8988T (cell line): ENCODE measurements around the gene SLC8A1.

Source experiments
- DNase-seq: peaks from one replicate; pipeline ENCODE4 v3.0.0; 2011

The SLC8A1 gene

DNA sequence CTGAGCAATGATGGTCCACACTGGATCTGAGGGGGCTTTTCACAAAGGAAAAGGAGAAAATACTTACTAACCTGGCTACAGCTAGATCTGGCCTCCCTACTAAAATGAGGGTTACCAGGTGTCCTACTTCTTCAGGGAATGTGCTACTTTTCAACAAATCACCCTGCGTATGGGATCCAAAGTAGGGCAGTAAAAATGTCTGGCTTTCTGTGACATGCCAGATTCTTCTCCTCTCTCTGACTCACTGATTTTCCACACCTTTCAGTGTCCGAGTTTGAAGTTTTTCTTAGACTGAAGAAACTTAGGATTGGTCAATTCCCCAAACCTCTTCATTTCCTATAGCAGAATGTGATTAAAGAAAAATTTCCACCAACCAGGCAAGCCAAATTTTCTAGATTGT lies 71.2 kb downstream of the SLC8A1 start:
- no peak for DNase-seq

- DNase-seq, result no peak
These were observed 71.8 kb downstream of the SLC8A1 start for GRCh38 chr2:40380041-40380440.

DNA sequence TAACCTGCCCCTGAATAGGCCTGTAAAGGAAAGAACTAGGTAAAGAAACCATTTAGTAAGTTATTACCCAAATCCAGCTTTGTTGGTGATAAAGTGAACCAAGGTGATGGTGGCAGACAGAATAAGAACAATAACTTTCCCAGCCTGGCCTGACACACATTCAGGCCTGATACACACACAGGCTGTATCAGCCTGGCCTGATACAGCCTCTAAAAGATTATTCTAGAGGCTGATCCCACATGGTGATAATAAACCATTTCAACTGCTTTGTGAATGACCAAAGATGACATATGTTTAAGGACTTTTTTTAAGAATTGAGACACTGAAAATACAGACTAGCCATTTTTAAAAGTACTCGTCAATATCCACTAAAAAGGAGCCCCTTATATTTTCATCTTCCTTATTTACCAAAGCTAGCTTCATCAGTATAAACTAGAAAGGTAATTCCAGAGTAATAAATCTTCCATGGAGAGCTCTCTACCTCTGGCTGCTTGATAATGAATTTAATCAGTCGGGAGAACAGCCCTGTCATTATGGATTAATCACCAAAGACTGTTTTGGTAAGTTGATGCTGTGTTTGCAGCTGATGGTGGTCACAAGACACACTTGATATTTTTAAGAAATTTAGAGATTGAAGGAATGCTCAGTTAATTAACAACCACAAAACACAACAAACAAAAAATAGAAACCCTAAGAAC lies 77.2 kb downstream of the SLC8A1 start:
- DNase-seq, result no peak

GRCh38 chr2:40373111-40373510 lies 78.8 kb downstream of the SLC8A1 start:
- no peak for DNase-seq

DNA sequence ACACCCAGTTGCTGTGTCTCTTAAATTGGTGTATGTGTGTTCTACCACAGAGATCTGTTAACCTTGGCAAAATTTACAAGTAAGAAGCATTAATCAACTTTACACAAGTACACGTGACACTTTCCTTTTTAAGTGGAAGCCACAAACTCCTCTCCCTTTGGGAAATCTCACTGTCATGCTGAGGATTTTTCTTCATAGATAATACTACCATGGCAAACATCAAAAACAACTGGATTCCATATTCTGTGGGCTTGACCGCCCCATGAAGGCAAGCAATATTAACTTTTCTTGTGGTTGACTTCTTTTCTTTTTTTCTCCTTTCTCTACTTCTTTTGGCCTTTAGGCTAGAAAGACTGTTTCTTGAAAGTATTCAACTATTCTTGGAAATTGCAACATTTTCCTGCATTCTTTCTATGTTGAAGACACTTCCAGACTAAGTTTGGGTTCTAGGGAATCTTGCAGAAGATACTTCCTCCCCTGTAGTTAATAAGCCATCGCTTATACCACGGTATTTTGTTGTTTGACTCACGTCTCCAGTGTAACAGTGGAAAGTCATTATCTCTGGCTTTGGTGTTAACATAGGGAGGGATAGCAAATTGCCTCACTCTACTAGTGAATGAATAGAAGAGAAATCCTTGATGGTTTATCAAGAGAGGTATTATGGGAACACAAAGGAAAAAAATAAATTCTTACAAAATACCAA lies 79.5 kb downstream of the SLC8A1 start:
- DNase-seq, result no peak

DNA sequence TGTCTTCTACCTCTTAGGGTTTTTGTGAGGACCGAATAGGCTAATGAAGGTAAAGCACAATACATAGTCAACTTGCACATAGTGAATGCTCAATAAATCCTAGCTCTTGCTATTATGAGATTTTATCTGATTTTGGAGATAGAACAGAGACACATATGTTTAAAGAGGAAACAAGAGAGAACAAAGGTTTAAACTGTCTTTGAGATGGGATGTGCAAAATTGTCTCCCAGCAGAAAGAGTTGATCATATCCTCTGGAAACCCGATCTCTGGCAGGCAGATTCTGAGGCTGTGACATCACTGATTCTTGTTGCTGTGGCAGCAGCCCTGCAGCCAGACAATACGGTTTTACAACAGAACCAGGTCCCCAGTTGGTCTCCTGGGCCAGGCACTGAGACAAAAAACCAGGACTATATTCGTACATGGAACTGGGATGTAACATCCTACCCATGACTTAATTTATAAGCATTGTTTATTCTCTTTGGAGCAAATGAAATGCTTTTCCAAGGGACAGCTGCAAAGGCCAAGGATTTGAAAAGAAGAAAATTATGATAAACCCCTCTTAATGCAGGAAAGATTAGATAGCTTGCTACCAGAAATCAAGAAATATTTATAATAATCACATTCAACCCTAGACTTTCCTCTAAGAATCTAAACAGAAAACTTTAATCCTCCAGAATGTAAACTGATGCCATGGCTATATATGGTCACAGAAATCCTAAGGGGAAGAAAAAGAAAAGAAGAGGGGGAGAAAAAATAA lies 80.2 kb downstream of the SLC8A1 start:
- DNase-seq, result no peak

GRCh38 chr2:40370007-40370395 lies 81.9 kb downstream of the SLC8A1 start:
- no peak for DNase-seq

DNA sequence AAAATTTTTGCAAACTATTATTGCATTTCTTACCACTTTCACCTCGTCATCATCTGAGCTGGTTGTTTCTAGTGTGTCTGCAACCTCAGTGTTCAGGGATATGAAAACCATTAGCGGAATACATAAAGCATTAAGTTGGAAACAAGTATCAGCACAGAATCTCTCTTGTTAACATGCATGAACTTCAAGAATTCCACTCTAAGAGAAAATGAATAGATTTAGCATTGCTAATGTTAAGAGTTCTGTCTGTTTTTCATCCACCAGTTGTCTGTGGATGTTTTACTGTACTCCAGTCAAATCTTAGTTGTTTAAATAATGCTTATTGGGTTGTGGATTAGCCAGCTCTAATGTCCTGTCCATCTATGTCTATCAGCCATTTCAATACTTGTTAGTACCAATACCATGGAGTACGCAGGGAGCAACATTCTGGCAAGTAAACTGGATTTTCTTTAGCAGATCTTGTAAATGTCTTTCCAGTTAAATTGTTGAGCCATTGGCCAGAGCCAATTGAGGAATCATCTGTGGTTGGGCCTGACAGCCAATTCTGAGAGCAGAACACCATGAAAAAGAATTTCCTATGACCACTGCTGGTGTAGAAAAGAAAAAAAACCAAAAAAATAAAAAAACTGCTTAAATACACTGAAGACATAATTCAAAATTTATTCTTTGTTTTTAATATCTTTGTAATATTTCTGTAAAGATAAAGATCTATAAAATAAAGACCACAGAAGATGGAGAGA lies 82.5 kb downstream of the SLC8A1 start:
- DNase-seq, result no peak

- no peak for DNase-seq
These were observed 84.2 kb downstream of the SLC8A1 start for GRCh38 chr2:40367652-40368051.

- no peak for DNase-seq
These were observed 84.9 kb downstream of the SLC8A1 start for GRCh38 chr2:40367032-40367431.

DNA sequence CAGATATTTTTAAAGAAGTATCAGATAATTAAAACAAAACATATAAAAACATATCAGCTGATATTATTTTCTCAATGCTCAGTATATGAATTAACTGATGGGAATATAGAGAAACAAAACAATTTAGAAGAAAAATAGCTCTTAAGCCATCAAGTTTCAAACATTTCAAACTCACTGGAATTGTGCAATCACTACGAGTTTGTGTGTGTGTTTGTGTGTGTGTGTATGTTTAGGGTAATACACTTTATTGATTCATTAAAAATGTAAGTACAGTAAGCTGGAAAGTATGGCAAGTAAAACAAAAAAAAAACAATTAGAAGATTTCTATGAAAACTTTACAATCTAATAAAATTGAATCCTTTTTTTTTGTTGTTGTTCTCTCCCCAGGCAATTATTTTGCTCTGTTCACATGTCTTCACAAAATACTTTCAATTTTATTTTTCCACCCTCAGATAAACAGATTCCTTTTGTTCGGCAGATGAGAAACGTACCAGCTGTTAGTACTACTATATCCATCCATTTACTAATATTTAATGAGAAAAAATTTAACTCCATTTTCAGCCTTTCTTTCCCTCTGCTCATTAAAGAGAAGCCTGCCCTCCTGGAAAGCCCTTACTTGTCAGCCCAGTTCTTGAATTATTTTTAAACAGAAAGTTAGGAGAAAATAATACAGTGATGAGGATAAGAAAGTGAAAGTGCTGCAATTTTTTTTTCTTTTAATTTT lies 87.6 kb downstream of the SLC8A1 start:
- no peak for DNase-seq

DNA sequence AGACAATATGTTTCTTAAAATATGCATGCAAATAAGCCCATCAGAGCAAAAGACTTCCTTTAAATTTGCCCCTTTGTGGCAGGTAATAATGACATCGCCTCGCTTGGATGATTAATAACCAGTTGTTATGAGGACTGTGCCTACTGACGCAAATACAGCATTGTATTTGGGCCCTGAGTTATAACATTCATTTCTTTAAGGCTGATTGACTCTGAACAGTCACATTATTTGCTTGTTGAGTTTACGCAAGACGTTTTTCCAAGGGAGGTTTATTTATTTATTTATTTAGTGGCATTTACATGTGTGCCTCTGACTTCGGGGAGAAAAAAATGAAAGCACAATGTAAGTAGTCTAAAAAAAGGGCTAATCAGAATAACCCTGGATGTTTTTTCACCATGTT lies 88.3 kb downstream of the SLC8A1 start:
- no peak for DNase-seq

DNA sequence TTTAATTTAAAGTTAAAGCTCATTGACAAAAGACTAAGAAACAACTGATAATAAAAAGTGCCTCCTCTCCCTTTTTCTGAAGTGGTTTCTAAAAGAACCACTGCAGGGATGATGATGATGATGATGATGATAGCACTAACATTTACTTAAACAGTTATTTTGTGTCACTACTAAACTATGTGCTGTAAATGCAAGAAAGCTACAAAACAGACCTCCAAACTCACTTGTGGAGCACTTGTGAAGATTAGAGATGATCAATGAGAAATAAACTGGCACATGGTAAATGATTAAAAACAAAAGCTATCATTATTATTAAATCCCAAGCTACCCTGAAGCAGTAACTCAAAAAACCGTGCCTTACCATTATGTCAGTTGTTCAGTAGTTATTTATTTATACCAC lies 88.7 kb downstream of the SLC8A1 start:
- DNase-seq, result no peak

DNA sequence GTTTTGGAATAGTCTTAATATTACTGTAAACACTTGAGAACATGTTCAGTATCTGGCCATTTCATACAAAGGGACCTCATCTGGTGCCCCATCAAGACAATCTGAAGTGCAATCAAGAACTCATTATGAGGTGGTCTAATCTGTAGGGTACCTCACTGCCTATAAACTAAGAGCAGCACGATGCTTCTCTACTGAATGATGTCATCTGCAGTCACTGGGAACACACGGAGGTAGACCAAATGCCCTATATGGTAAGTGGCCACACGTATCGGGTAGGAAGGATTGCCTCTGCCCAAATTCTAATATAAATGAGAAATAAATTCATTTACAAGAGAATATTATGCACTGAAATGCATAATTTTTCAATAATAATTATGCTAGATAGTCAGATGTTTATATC lies 90.4 kb downstream of the SLC8A1 start:
- DNase-seq, result no peak

DNA sequence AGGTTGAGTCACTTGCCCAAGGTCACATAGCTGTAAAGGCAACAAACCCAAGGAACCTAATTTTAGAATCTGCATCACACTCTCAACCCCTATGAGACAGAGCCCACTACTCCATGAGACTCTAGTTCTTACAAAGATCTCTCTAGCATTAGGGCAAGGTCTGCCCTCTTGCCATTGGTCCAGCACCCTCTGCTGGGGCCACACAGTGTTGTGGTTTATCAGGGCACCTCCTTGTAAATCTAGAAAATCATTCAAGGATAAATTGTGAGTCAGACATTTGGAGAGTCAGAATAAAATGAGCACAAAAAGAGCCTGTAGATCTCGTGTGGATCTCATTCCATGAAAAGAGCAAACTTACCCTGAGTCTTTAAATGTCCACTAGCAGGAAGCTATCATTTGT lies 91.2 kb downstream of the SLC8A1 start:
- no peak for DNase-seq

DNA sequence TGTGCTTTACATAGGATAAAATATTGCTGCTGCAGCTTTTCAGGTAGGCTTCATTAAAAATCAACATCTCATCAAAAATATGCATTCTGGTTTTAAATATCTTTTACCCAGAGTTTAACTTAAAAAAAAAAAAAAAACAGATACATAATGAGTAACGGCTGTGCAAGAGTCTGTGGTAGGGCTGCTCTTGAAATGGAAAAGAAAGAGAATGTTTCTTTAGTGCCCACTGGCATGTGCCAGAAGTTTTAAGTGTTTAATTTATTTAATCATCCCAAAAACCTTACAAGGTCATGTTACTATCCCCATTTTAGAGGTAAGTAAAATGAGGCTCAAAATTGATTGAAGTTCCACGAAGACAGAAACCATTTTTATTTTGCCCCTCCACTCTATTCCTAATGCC lies 92.1 kb downstream of the SLC8A1 start:
- no peak for DNase-seq

DNA sequence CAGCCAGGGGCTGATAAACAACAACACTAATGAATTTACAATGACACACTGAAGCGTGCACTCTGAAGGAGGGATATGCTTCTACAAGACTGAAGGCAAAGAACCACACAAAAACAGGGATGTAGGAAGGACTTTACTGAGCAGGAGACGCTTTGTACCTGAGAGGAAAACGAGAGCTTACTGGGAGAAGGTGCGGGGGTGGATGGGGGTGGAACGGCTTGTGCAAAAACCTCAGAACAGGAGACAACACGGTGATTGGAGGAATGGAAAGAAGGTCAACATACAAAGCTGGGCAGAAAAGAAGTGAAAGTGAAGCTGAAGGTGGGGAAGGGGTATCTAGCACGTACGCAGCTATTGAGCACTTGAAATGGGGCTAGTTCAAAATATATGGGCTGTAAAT lies 93.1 kb downstream of the SLC8A1 start:
- no peak for DNase-seq

- DNase-seq, result no peak
These were observed 94.2 kb downstream of the SLC8A1 start for GRCh38 chr2:40357667-40358066.

- DNase-seq, result no peak
These were observed 96.4 kb downstream of the SLC8A1 start for GRCh38 chr2:40355451-40355850.

DNA sequence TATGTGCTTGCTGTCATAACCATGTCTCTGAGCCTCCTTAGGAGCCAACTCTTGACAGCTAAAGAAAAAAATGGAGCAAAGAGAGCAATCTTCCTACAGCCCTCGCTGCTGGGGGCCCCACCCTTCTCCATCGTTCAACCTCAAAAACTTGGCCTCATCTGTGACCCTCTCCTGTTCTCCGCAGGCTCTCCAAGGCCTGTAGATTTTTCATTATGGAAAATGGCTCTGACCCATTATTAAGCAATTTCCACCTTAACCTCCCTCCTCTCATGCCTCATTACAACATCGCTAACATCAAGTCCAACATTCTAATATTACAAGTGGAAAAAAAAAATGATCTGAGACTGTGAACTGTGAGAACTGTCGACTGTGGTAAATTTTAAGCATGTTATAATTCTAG lies 98.7 kb downstream of the SLC8A1 start:
- no peak for DNase-seq

DNA sequence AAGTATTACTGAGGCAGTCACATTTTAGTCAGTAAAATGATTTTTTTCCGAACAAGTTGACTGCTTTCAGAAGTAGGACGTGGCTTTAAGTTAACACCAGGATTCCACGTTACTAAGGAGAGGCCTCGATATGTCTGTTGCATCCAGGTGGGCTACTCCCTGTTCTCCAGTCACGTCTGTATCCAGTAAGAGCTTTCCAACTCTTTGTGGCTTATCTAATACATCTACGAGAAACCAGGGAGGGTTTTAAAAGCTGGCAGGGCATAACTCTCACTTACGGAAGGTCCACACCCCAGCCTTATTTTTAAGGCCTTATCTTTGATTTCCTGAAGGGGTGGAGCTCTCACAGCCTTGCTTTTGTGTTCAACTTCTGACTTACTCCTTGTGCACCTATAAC lies 99.2 kb downstream of the SLC8A1 start:
- no peak for DNase-seq

GRCh38 chr2:40352041-40352702 lies 99.7 kb downstream of the SLC8A1 start:
- DNase-seq, result no peak
